H1 (cell line): ENCODE data around the gene EPN2. TPM values are rescaled to one million over a fixed set of nuclear protein-coding genes. Genes with fewer than 3 reads are reported as not detected.
A peak's percentile ranks its signal among the peaks of the same experiment; 100 is the strongest.

Source experiments
- ASH2L ChIP-seq: fragments of 200-600, 300-600 bp; sonication (generic); IDR thresholded peaks from one replicate; pipeline ENCODE4 v1.7.1; 2017; ENCODE audit warnings: low read length
- CBX8 ChIP-seq: fragments of 300-800, 300-1000 bp; sonication (generic); IDR thresholded peaks from 2 replicates; pipeline ENCODE4 v1.7.1; 2016; ENCODE audit warnings: low read depth, low read length, borderline replicate concordance
- CEBPB ChIP-seq: IDR thresholded peaks from 2 replicates; pipeline ENCODE4 v1.6.1; 2012; ENCODE audit warnings: low read depth, low read length
- CHD2 ChIP-seq: IDR thresholded peaks from 2 replicates; pipeline ENCODE4 v1.6.1; 2012; ENCODE audit warnings: low read length, improper control_type of control experiment
- CTBP2 ChIP-seq: IDR thresholded peaks from 2 replicates; pipeline ENCODE4 v1.7.0; 2011; ENCODE audit warnings: borderline replicate concordance, mild to moderate bottlenecking, moderate library complexity, mixed read lengths, low read length; ENCODE audit not compliant: insufficient read depth, insufficient read length
- FOSL1 ChIP-seq: IDR thresholded peaks from 2 replicates; pipeline ENCODE4 v1.6.1; 2011; ENCODE audit warnings: mild to moderate bottlenecking, low read depth, low read length, moderate library complexity; ENCODE audit not compliant: insufficient read depth
- GABPA ChIP-seq: IDR thresholded peaks from 2 replicates; pipeline ENCODE4 v1.6.1; 2011; ENCODE audit warnings: mild to moderate bottlenecking, low read length, moderate library complexity, borderline replicate concordance; ENCODE audit not compliant: insufficient read depth
- HDAC2 ChIP-seq, 2 experiments: fragments of 300-600 bp in 1 of 2; sonication (generic) in 1 of 2; IDR thresholded peaks; 2 replicates each; pipeline ENCODE4 v1.6.1; 2011 to 2012; ENCODE audit warnings: low read depth in 2 of 2, low read length in 2 of 2, mild to moderate bottlenecking in 2 of 2, moderate library complexity in 2 of 2, borderline replicate concordance in 1 of 2, inconsistent platforms in 1 of 2
- JUN ChIP-seq: IDR thresholded peaks from 2 replicates; pipeline ENCODE4 v1.6.1; 2011; ENCODE audit warnings: low read depth, mild to moderate bottlenecking, improper control_type of control experiment, low read length
- KDM1A ChIP-seq: fragments of 200-600, 300-600 bp; sonication (generic); IDR thresholded peaks from 2 replicates; pipeline ENCODE4 v1.7.1; 2016; ENCODE audit warnings: mild to moderate bottlenecking, low read length, borderline replicate concordance
- KDM4A ChIP-seq: IDR thresholded peaks from one replicate; pipeline ENCODE4 v1.7.1; 2012; ENCODE audit warnings: low read depth, mild to moderate bottlenecking, moderate library complexity, low read length, inconsistent platforms; ENCODE audit not compliant: severe bottlenecking
- PHF8 ChIP-seq: fragments of 200-600 bp; sonication (generic); conservative IDR thresholded peaks from 2 replicates; pipeline ENCODE4 v1.7.1; 2012; ENCODE audit warnings: low read depth, mild to moderate bottlenecking, inconsistent platforms, low read length, moderate library complexity
- POLR2A ChIP-seq, 2 experiments: IDR thresholded peaks; 1 replicate in 1 of 2; 2 replicates in 1 of 2; pipeline ENCODE4 v1.6.1; 2011; ENCODE audit warnings: low read depth in 2 of 2, low read length in 2 of 2, mild to moderate bottlenecking in 2 of 2; ENCODE audit errors: control extremely low read depth in 1 of 2
- POLR2AphosphoS5 ChIP-seq: IDR thresholded peaks from 2 replicates; pipeline ENCODE4 v1.6.1; 2011; ENCODE audit warnings: low read depth, low read length
- SAP30 ChIP-seq: fragments of 300-600 bp; sonication (generic); IDR thresholded peaks from 2 replicates; pipeline ENCODE4 v1.7.1; 2012; ENCODE audit warnings: low read length, moderate library complexity, mild to moderate bottlenecking, inconsistent platforms; ENCODE audit not compliant: insufficient read depth, insufficient replicate concordance
- SIRT6 ChIP-seq: IDR thresholded peaks from one replicate; pipeline ENCODE4 v1.7.1; 2012; ENCODE audit warnings: low read length, inconsistent platforms
- SIX5 ChIP-seq: IDR thresholded peaks from 2 replicates; pipeline ENCODE4 v1.6.1; 2011; ENCODE audit warnings: mild to moderate bottlenecking, low read depth, low read length
- SP4 ChIP-seq: IDR thresholded peaks from 2 replicates; pipeline ENCODE4 v1.6.1; 2012; ENCODE audit warnings: low read length, inconsistent platforms
- SUZ12 ChIP-seq: fragments of 200-600 bp; sonication (generic); IDR thresholded peaks from 2 replicates; pipeline ENCODE4 v1.6.1; 2012; ENCODE audit warnings: mild to moderate bottlenecking, inconsistent platforms, low read length, moderate library complexity, mixed read lengths
- polyA plus RNA-seq, 7 experiments: library from polyadenylated mRNA; depleted of rRNA in 3 of 7; stranded (reverse) in 5 of 7; unstranded in 2 of 7; fragments of >200 nt in 5 of 7; fragments of 200-250 nt in 2 of 7; gene quantifications; 1 replicate in 5 of 7; 2 replicates in 1 of 7; 4 replicates in 1 of 7; pipeline versions ENCODE4 v1.2.1 to v1.2.3, GENCODE V29; 2011 to 2013; ENCODE audit warnings: missing spikeins in 2 of 7, mixed read lengths in 2 of 7
- total RNA-seq: library from RNA; stranded (reverse); fragmentation: NEBNext Ultra II Directional; extraction: Animal tissue kit (Norgen Biotek cat#: 25700); gene quantifications from 2 replicates; pipeline ENCODE4 v1.2.1, GENCODE V29; 2021
- TF ChIP-seq, protein P1 (sequence below), 3 experiments: IDR thresholded peaks; 1 replicate in 2 of 3; 2 replicates in 1 of 3; pipeline versions ENCODE4 v1.5.1 to v1.6.1; 2011; ENCODE audit warnings: low read length in 3 of 3, mild to moderate bottlenecking in 3 of 3, inconsistent platforms in 2 of 3, low read depth in 1 of 3, moderate library complexity in 1 of 3; ENCODE audit not compliant: insufficient read depth in 1 of 3; ENCODE audit errors: control extremely low read depth in 1 of 3
- TF ChIP-seq, protein P2 (sequence below): IDR thresholded peaks from 2 replicates; pipeline ENCODE4 v1.6.1; 2012; ENCODE audit warnings: inconsistent platforms

The EPN2 gene
- total and polyA plus RNA-seq, 2 of the 8 experiments (the other 6 are each of a cell fraction or from before 2014, with no cell fraction given): 28.7 to 55.8 TPM

DNA sequence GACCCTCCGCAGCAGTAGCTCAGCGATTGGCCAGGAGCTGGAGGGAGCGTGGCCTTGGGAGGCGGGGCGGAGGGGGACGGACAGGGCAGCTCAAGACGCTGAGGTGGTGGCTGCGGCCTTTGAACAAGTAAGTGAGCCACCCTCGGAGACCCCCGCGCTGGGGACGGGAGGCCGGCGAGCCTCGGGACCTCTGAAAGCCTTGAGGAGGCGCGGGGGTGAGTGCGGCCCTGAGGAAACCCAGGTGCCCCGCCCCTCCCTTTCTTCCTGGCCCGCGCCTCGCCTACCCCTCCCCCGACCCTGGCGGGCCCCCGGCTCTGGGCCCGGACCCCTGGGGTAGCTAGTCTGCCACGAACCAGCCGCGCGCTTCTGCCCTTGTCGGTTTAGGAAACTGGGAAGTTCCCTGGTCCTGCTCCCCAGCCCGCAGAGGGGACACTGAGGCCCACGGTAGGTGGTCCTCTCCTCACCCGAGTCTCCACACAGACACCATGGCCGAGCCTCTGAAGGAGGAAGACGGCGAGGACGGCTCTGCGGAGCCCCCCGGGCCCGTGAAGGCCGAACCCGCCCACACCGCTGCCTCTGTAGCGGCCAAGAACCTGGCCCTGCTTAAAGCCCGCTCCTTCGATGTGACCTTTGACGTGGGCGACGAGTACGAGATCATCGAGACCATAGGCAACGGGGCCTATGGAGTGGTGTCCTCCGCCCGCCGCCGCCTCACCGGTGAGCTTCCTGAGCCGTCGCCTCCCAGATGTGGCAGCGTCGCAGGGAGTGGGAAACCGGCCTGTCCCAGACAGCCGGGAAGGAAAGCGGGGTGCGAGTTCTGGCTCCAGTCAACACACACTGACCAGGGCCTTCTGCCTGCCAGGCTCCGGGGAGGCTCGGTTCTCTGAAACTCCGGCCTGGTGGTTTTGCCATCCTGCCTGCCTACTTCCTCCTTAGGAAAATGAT is 141.5 kb downstream of the EPN2 start, which contains the start of gene MAPK7 (continued):
- TF ChIP-seq ASH2L: no peak
- no peak for TF ChIP-seq SIX5
- TF ChIP-seq SAP30: no peak
- TF ChIP-seq POLR2A (IDR thresholded peaks at IDR 0.05; ENCODE audit: control extremely low read depth in 1 of 2, low read depth in 2 of 2, low read length in 2 of 2): no peak; a peak in 1 of 3 replicates
- no peak for TF ChIP-seq SIRT6
- no peak for TF ChIP-seq KDM1A
- TF ChIP-seq CTBP2: no peak
- no peak for TF ChIP-seq JUN
- no peak for TF ChIP-seq POLR2AphosphoS5
- TF ChIP-seq, protein P1, sequence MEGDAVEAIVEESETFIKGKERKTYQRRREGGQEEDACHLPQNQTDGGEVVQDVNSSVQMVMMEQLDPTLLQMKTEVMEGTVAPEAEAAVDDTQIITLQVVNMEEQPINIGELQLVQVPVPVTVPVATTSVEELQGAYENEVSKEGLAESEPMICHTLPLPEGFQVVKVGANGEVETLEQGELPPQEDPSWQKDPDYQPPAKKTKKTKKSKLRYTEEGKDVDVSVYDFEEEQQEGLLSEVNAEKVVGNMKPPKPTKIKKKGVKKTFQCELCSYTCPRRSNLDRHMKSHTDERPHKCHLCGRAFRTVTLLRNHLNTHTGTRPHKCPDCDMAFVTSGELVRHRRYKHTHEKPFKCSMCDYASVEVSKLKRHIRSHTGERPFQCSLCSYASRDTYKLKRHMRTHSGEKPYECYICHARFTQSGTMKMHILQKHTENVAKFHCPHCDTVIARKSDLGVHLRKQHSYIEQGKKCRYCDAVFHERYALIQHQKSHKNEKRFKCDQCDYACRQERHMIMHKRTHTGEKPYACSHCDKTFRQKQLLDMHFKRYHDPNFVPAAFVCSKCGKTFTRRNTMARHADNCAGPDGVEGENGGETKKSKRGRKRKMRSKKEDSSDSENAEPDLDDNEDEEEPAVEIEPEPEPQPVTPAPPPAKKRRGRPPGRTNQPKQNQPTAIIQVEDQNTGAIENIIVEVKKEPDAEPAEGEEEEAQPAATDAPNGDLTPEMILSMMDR (IDR thresholded peaks at IDR 0.05; ENCODE audit: control extremely low read depth in 1 of 3, insufficient read depth in 1 of 3, low read depth in 1 of 3, low read length in 3 of 3): no peak
- TF ChIP-seq HDAC2 (IDR thresholded peaks at IDR 0.05; ENCODE audit: borderline replicate concordance in 1 of 2, low read depth in 2 of 2, low read length in 2 of 2): 0 out of 4 replicates have a peak, but pooled peaks of 1 of the 2 experiments have one; percentile 13
- no peak for TF ChIP-seq GABPA
- no peak for TF ChIP-seq FOSL1
- TF ChIP-seq, protein P2, sequence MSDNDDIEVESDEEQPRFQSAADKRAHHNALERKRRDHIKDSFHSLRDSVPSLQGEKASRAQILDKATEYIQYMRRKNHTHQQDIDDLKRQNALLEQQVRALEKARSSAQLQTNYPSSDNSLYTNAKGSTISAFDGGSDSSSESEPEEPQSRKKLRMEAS: no peak
- TF ChIP-seq SP4: no peak; the same call in 1 of the 2 replicates
- TF ChIP-seq CHD2: peak; percentile 35; the same call in 1 of the 2 replicates
- no peak for TF ChIP-seq CBX8
- TF ChIP-seq CEBPB: no peak
- 0 out of 2 replicates have a peak, but pooled peaks have one; percentile 12 for TF ChIP-seq PHF8
- no peak for TF ChIP-seq SUZ12
- peak; percentile 13 for TF ChIP-seq KDM4A
